ENCODE data around the gene TRIM38. TPM values are rescaled to one million over a fixed set of nuclear protein-coding genes. Genes with fewer than 3 reads are reported as not detected.
"Not testable (repeated sequence)": the region's sequence is repeated elsewhere in the genome, so short reads cannot be mapped to it uniquely, and the experiment has no call there.

Gene TRIM38
- total RNA-seq, 2 donors from 2014 or later = 21.3 to 39.9 TPM

- DNase-seq; H3K27ac Mint-ChIP-seq; H3K9me3 Mint-ChIP-seq; H3K27me3 Mint-ChIP-seq (ENCODE audit: low read depth); H3K4me3 Mint-ChIP-seq; ATAC-seq (replicated peaks in 1 of 2); H3K36me3 Mint-ChIP-seq (ENCODE audit: insufficient read depth in 2 of 2): not testable (repeated sequence)
- peaks cover 30% of the 10 kb centered on the region for H3K4me1 Mint-ChIP-seq (ENCODE audit: low read depth)
Observed at GRCh38 chr6:25947492-25947891, 15.1 kb upstream of the TRIM38 start.

GRCh38 chr6:25949695-25950094 is 12.9 kb upstream of the TRIM38 start:
- peaks cover 5 to 8% of the 10 kb centered on the region in 2 donors for H3K36me3 Mint-ChIP-seq (ENCODE audit: insufficient read depth in 2 of 2)
- H3K27ac Mint-ChIP-seq = no peak overlapping the region
- ATAC-seq (replicated peaks in 1 of 2) (no peak), DNase-seq (no peak)
- H3K4me3 Mint-ChIP-seq = no peak overlapping the region
- H3K9me3 Mint-ChIP-seq = peaks cover 5 to 6% of the 10 kb centered on the region in 2 donors
- peaks cover under 1% of the 10 kb centered on the region for H3K27me3 Mint-ChIP-seq (ENCODE audit: low read depth)
- H3K4me1 Mint-ChIP-seq (ENCODE audit: low read depth) = peaks cover 24% of the 10 kb centered on the region

GRCh38 chr6:25950297-25950696 is 12.3 kb upstream of the TRIM38 start:
- DNase-seq = no peak
- H3K27me3 Mint-ChIP-seq (ENCODE audit: low read depth) = no peaks in the 10 kb centered on the region
- H3K36me3 Mint-ChIP-seq (ENCODE audit: insufficient read depth in 2 of 2) = peaks cover 5 to 8% of the 10 kb centered on the region in 2 donors
- no peak for ATAC-seq (replicated peaks in 1 of 2)
- H3K27ac Mint-ChIP-seq = no peak overlapping the region
- no peak overlapping the region for H3K4me3 Mint-ChIP-seq
- peaks cover 18% of the 10 kb centered on the region for H3K4me1 Mint-ChIP-seq (ENCODE audit: low read depth)
- peaks cover 5 to 6% of the 10 kb centered on the region in 2 donors for H3K9me3 Mint-ChIP-seq

GRCh38 chr6:25951296-25952032 is 11.1 kb upstream of the TRIM38 start:
- peaks cover 8% of the 10 kb centered on the region for H3K4me1 Mint-ChIP-seq (ENCODE audit: low read depth)
- no peak overlapping the region for H3K4me3 Mint-ChIP-seq
- peaks cover 1 to 2% of the 10 kb centered on the region in 2 donors for H3K36me3 Mint-ChIP-seq (ENCODE audit: insufficient read depth in 2 of 2)
- no peaks in the 10 kb centered on the region for H3K27me3 Mint-ChIP-seq (ENCODE audit: low read depth)
- ATAC-seq (replicated peaks in 1 of 2) (no peak), DNase-seq (no peak)
- H3K9me3 Mint-ChIP-seq = peaks cover 1% of the 10 kb centered on the region in 2 donors
- no peak overlapping the region for H3K27ac Mint-ChIP-seq

- ATAC-seq (replicated peaks in 1 of 2) = no peak
Observed at GRCh38 chr6:25952535-25952934, 10.1 kb upstream of the TRIM38 start.

GRCh38 chr6:25953733-25954132 is 8.9 kb upstream of the TRIM38 start:
- Mint-ChIP-seq H3K36me3 (ENCODE audit: insufficient read depth in 2 of 2) (peaks cover 7 to 8% of the 10 kb centered on the region in 2 donors), H3K4me3 (no peak overlapping the region), H3K9me3 (peaks cover 2 to 8% of the 10 kb centered on the region in 2 donors), H3K27me3 (ENCODE audit: low read depth) (no peaks in the 10 kb centered on the region), H3K4me1 (ENCODE audit: low read depth) (peaks cover 9% of the 10 kb centered on the region), H3K27ac (no peak overlapping the region)
- DNase-seq (no peak), ATAC-seq (replicated peaks in 1 of 2) (no peak)

More at GRCh38 chr6:25952535-25952934, 10.1 kb upstream of the TRIM38 start:
- no peak overlapping the region for H3K27ac Mint-ChIP-seq
- no peaks in the 10 kb centered on the region for H3K27me3 Mint-ChIP-seq (ENCODE audit: low read depth)
- DNase-seq = no peak
- H3K4me3 Mint-ChIP-seq = no peak overlapping the region
- peaks cover 0 to 3% of the 10 kb centered on the region in 2 donors for H3K36me3 Mint-ChIP-seq (ENCODE audit: insufficient read depth in 2 of 2)
- no peaks in the 10 kb centered on the region for H3K9me3 Mint-ChIP-seq
- no peaks in the 10 kb centered on the region for H3K4me1 Mint-ChIP-seq (ENCODE audit: low read depth)

- Mint-ChIP-seq H3K4me3 (no peak overlapping the region), H3K27me3 (ENCODE audit: low read depth) (no peaks in the 10 kb centered on the region), H3K4me1 (ENCODE audit: low read depth) (peaks cover 19% of the 10 kb centered on the region), H3K9me3 (peaks cover 10 to 13% of the 10 kb centered on the region in 2 donors), H3K36me3 (ENCODE audit: insufficient read depth in 2 of 2) (peaks cover 15 to 18% of the 10 kb centered on the region in 2 donors), H3K27ac (no peak overlapping the region)
- DNase-seq (no peak), ATAC-seq (replicated peaks in 1 of 2) (no peak)
Observed at GRCh38 chr6:25954756-25955155, 7.8 kb upstream of the TRIM38 start.

- Mint-ChIP-seq H3K27me3 (ENCODE audit: low read depth) (no peaks in the 10 kb centered on the region), H3K36me3 (ENCODE audit: insufficient read depth in 2 of 2) (peaks cover 27 to 30% of the 10 kb centered on the region in 2 donors)
- ATAC-seq (replicated peaks in 1 of 2) = no peak
Observed at GRCh38 chr6:25956226-25956625, 6.4 kb upstream of the TRIM38 start.

GRCh38 chr6:25958700-25959162 is 3.9 kb upstream of the TRIM38 start:
- no peak for ATAC-seq (replicated peaks in 1 of 2)
- H3K27me3 Mint-ChIP-seq (ENCODE audit: low read depth) = no peaks in the 10 kb centered on the region
- peaks cover 47% of the 10 kb centered on the region for H3K4me1 Mint-ChIP-seq (ENCODE audit: low read depth)

More at GRCh38 chr6:25956226-25956625, 6.4 kb upstream of the TRIM38 start:
- no peak for DNase-seq
- Mint-ChIP-seq H3K4me1 (ENCODE audit: low read depth) (peaks cover 32% of the 10 kb centered on the region), H3K9me3 (peaks cover 11 to 22% of the 10 kb centered on the region in 2 donors), H3K27ac (no peak overlapping the region), H3K4me3 (no peak overlapping the region)

GRCh38 chr6:25959890-25960536 is 2.6 kb upstream of the TRIM38 start:
- Mint-ChIP-seq H3K27ac (peak overlapping the region; percentile 98), H3K4me1 (ENCODE audit: low read depth) (peaks cover 60% of the 10 kb centered on the region), H3K36me3 (ENCODE audit: insufficient read depth in 2 of 2) (peaks cover 37 to 46% of the 10 kb centered on the region in 2 donors), H3K4me3 (peak overlapping the region in 1 of 2 donors; percentile 97), H3K9me3 (peaks cover 11 to 23% of the 10 kb centered on the region in 2 donors), H3K27me3 (ENCODE audit: low read depth) (no peaks in the 10 kb centered on the region)
- no peak for ATAC-seq (replicated peaks in 1 of 2)
- DNase-seq = no peak

More at GRCh38 chr6:25958700-25959162, 3.9 kb upstream of the TRIM38 start:
- no peak for DNase-seq
- H3K36me3 Mint-ChIP-seq (ENCODE audit: insufficient read depth in 2 of 2) = peaks cover 32 to 40% of the 10 kb centered on the region in 2 donors
- peak overlapping the region; percentile 29 for H3K27ac Mint-ChIP-seq
- peak overlapping the region in 1 of 2 donors; percentile 59 for H3K4me3 Mint-ChIP-seq
- peaks cover 11 to 23% of the 10 kb centered on the region in 2 donors for H3K9me3 Mint-ChIP-seq

- peak; percentile 51 to 63 for ATAC-seq (replicated peaks in 1 of 2)
- Mint-ChIP-seq H3K9me3 (peaks cover 11 to 23% of the 10 kb centered on the region in 2 donors), H3K4me3 (peak overlapping the region in 1 of 2 donors; percentile 97)
Observed at GRCh38 chr6:25960734-25961133, 1.9 kb upstream of the TRIM38 start.

GRCh38 chr6:25961619-25962148 is 918 bp upstream of the TRIM38 start:
- Mint-ChIP-seq H3K27ac (peak overlapping the region; percentile 98), H3K27me3 (ENCODE audit: low read depth) (no peaks in the 10 kb centered on the region), H3K4me3 (peak overlapping the region; percentile 97), H3K9me3 (peaks cover 11 to 23% of the 10 kb centered on the region in 2 donors), H3K36me3 (ENCODE audit: insufficient read depth in 2 of 2) (peaks cover 46 to 49% of the 10 kb centered on the region in 2 donors), H3K4me1 (ENCODE audit: low read depth) (peaks cover 73% of the 10 kb centered on the region)
- DNase-seq = no peak
- ATAC-seq (replicated peaks in 1 of 2) = no peak

More at GRCh38 chr6:25960734-25961133, 1.9 kb upstream of the TRIM38 start:
- no peaks in the 10 kb centered on the region for H3K27me3 Mint-ChIP-seq (ENCODE audit: low read depth)
- peaks cover 64% of the 10 kb centered on the region for H3K4me1 Mint-ChIP-seq (ENCODE audit: low read depth)
- H3K36me3 Mint-ChIP-seq (ENCODE audit: insufficient read depth in 2 of 2) = peaks cover 37 to 46% of the 10 kb centered on the region in 2 donors
- DNase-seq = peak; percentile 50 to 58
- peak overlapping the region; percentile 98 for H3K27ac Mint-ChIP-seq

Measured in activated T-cell treated with anti-CD3 and anti-CD28 coated beads, Interleukin-2, amount 50 U/mL, for 72 hours (primary cell).